ENCODE data around the gene RPL7A. TPM values are rescaled to one million over a fixed set of nuclear protein-coding genes. Genes with fewer than 3 reads are reported as not detected.

RPL7A gene
- total and polyA plus RNA-seq, 2 donors (not counting 3 experiments of a cell fraction or from before 2014, with no cell fraction given) = 2,112 to 2,329 TPM

DNA sequence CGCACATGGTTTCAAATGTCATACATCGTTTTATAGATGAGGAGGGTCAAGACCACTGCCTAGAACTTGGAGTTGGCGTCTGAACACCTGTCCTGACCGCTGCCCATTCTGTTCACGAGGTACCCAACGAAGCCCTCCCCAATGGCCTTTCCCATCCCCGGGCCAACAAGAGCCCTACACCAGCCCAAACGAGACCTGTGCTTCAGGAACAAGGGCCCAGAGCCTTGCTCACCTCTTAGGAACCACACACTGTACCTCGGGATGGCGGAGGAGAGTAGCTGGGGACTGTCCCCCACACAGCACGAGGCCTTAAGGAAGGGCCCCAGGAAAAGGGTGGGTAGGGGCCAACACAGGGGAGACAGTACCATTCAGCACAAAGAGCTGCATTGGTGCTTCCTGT lies 15.0 kb upstream of the RPL7A start:
- TF ChIP-seq MAX (IDR thresholded peaks at IDR 0.05; ENCODE audit: insufficient read depth, insufficient read length) (no peak), GATA2 (IDR thresholded peaks at IDR 0.05; ENCODE audit: insufficient read depth, insufficient read length, low read depth, low read length) (no peak), EZH2 (IDR thresholded peaks at IDR 0.05; ENCODE audit: borderline replicate concordance, low read depth, low read length, severe bottlenecking) (no peak), CTCF (IDR thresholded peaks at IDR 0.05; ENCODE audit: extremely low read depth in 1 of 2, insufficient read depth in 1 of 2, low read depth in 1 of 2, low read length in 2 of 2) (no peak), FOS (IDR thresholded peaks at IDR 0.05; ENCODE audit: borderline replicate concordance, insufficient read depth, low read length) (no peak), MYC (IDR thresholded peaks at IDR 0.05; ENCODE audit: low read depth, low read length) (no peak), POLR2A (IDR thresholded peaks at IDR 0.05; ENCODE audit: low read depth, low read length) (no peak), POLR2AphosphoS5 (IDR thresholded peaks at IDR 0.05; ENCODE audit: insufficient read depth, low read depth, low read length) (no peak), JUN (IDR thresholded peaks at IDR 0.05; ENCODE audit: borderline replicate concordance, insufficient read depth, insufficient read length, low read depth) (no peak)
- ChIA-PET POLR2A (no interaction called here), CTCF (no interaction called here)
- Histone ChIP-seq H3K4me1 (ENCODE audit: control insufficient read depth, extremely low read depth, insufficient read depth, low read length) (peaks cover 7% of the 10 kb centered on the region), H3K27me3 (ENCODE audit: control insufficient read depth in 2 of 2, insufficient read depth in 2 of 2, low read length in 2 of 2) (no peaks in the 10 kb centered on the region), H3K36me3 (ENCODE audit: control insufficient read depth in 2 of 2, extremely low read depth in 1 of 2, insufficient read depth in 2 of 2, low read length in 2 of 2) (peaks cover 11 to 38% of the 10 kb centered on the region in 2 experiments), H3K9me1 (replicated peaks; ENCODE audit: control insufficient read depth, extremely low read depth, insufficient read depth, low read length) (no peaks in the 10 kb centered on the region), H3K4me3 (replicated peaks in 1 of 3; ENCODE audit: insufficient read depth in 1 of 3, low read depth in 1 of 3, low read length in 3 of 3) (no peak overlapping the region), H4K20me1 (replicated peaks; ENCODE audit: control insufficient read depth, extremely low read depth, insufficient read depth, low read length) (no peaks in the 10 kb centered on the region), H3K9ac (replicated peaks; ENCODE audit: extremely low read depth, insufficient read depth, low read length) (no peak overlapping the region), H3K79me2 (ENCODE audit: control insufficient read depth, insufficient read depth, low read length) (peaks cover 23% of the 10 kb centered on the region), H3K9me3 (replicated peaks; ENCODE audit: control insufficient read depth, insufficient read depth, low read length) (no peaks in the 10 kb centered on the region), H3K4me2 (ENCODE audit: insufficient read depth, low read length) (no peak overlapping the region), H2AFZ (ENCODE audit: low read depth, low read length) (no peak overlapping the region), H3K27ac (ENCODE audit: insufficient read depth, low read depth, low read length) (no peak overlapping the region)
- no peak for FAIRE-seq
- dilution Hi-C loops (cut with MboI; ENCODE audit: extremely low pct_ligation_motif_present, low sequenced_read_pairs) = no loop called here
- DNase-seq (ENCODE audit: low read depth, low spot score) = no peak
- no TSS peak for BruUV-seq (replicated peaks)
- intact Hi-C loops (cut with micrococcal nuclease) = no loop called here
